Measurements from ENCODE around the gene ENO2.

GRCh38 chr12:6952121-6952862 lies 37.9 kb downstream of the ENO2 start:
- TF ChIP-seq CTCF (IDR thresholded peaks at IDR 0.05) (no peak), POLR2A (IDR thresholded peaks at IDR 0.05) (no peak)

Measured in thyroid gland (tissue), 4 donors.